ENCODE data around the gene MOCS1.

The MOCS1 gene

DNA sequence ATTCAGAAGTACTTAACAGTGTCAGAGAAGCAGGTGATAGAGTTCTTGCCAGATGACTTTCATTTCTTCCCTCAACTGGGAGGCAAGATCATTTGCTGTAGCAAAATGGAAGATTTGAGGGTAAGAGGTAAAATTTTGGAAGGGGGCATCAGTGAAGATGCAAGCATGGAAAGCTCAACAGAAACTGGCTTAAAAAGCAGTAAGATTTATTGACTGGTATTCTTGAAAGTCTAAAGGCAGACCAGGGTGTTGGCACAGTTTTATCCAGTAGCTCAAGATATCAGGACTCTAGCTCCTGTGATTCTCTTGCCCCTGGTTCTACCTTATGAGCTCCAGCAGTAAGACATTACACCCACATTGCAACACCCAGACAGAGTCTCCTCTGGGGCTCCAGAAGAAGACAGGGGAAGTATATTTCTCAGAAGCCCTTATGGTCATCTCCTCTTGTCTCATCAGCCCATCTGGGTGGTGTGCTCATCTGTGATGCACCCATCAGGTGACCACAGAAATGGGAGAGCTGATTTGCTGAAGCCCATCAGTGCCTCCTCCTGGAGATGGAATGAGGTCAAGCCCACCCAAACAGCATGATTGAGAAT, 16.0 kb upstream of the MOCS1 start:
- in situ Hi-C loops (cut with MboI; ENCODE audit: low sequenced_read_pairs) = no loop called here

DNA sequence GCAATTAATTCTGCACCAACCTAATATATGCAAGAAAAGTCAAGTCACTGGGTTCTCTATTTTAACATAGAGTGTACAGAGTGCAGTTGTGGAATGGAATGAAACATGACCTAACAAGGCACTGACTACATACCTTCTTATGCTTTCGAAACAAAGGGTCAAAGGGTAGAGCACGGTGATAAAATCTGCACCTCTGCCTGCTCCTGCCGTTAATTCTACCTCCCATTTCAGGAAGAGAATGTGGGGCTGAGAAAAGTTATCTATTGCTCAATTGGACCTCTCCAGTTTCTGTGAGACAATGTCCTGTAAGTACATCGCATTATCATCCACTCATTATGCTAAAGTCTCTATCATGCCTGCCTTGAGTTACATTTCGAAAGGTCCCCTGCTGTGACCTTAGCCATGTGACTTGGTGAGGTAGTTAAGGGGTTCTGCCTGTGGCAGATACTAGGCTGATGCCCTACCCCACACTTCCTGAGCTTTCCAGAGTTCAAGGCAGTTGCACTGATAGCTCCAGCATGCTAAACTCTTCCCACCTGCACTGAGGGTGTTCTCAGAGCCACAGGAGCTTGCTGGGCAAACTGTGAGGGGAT, 14.0 kb upstream of the MOCS1 start:
- in situ Hi-C loops (cut with MboI; ENCODE audit: low sequenced_read_pairs) = no loop called here

DNA sequence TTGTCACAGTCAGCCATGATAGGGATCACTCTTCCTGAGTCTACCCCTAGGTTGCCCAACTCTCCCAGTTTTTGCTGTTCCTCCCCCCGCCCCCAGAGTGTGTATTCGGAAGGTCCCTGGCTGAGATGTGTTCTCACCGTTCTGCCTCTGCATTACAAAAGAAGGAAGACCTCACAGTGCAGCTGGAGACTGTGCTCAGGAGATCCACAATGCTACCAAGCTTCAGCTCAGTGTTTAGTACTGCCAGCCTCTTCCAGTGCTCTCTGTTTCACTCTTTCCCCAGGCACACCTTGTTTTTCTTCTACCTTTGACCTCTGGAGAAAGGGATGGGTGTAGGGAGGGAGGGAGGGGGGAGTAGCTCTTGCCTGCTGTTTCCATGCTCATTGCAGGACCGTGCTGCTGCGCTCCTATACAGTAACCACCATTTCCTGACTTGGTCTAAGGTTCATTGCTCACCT, 13.4 kb upstream of the MOCS1 start:
- in situ Hi-C loops (cut with MboI; ENCODE audit: low sequenced_read_pairs) = no loop called here

DNA sequence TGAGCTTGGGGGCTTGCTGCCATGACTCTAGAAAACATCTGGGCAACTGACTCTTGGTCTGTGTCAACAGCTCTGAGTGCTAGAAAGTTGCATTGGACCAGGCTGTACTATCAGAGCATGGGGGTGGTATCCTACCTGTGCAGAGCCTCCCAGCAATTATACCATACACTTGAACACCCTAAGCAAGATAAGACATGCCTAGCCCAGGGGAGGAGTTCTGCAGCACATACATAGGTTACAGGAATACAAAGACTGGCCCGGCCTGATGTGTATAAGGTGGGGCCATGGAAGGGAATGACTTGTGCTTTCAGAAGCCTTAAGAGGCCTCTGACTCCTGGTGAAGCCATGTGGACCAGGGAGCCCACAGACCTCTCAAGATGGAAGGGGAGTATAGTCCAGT, 11.4 kb upstream of the MOCS1 start:
- in situ Hi-C loops (cut with MboI; ENCODE audit: low sequenced_read_pairs) = no loop called here

DNA sequence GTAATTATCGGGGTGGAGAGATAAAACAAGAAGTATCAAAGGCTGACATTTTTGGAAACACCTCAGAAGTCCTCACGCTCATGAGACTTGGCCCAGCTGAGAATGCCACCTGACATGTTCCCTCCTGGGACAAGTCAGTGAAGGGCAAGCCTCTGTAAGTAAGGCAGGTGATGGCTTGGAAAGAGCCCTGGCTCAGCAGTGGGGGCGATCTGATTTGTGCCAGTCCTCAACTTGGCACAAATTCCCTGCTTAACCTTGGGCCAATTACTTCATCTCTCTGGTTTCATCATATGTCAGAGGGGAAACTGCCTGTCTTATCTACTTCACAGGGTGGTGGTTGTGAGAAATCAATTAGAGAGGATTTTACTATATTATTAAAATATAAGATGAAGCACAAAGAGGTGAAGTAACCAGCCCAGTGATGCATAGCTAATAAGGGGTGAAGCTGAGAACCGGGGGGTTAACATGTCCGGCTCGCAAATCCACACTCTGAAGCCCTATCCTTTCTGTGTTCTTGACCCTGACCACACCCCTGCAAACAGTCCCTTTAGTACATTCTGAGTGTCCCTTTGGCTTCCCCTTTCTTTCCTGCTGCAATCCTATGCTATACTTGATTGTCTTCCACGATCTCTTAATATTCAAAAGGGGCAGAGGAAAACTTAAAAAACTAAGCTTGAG, 8.8 kb upstream of the MOCS1 start:
- in situ Hi-C loops (cut with MboI; ENCODE audit: low sequenced_read_pairs) = no loop called here

DNA sequence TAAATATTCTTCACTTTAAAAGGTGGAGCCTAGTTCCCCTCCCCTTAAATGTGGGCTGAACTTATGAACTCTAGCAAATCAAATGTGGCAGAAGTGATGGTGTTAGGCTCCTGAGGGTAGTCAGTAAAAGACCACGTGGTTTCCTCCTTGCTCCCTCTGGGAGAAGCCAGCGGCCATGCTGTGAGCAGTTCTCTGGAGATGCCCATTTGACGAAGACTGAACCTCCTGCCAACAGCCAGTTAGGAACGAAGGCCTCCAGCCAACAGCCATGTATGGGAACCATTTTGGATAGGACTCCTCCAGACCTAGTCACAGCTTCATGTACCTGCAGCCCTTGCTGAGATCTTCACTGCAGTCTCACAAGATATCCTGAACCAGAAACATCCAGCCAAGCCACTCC, 7.6 kb upstream of the MOCS1 start:
- in situ Hi-C loops (cut with MboI; ENCODE audit: low sequenced_read_pairs) = no loop called here

DNA sequence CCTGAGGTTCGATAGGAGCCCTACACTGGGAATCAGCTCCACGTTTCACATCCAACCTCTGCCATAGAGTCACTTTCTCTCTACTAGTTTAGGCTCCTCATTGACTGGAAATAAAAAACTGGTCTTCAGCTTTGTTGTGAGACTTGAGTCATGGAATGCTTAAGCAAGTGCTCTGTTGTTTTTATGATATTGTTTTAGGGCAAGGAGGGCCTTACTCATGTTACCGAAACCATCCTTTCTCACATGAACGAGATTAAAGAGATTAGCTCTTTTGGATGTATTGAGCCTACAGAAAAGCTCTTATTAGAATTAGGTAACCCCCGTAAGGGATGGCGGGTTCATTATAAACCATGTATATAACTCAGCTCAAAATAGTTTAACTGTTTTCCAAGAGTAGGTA, 6.9 kb upstream of the MOCS1 start:
- in situ Hi-C loops (cut with MboI; ENCODE audit: low sequenced_read_pairs) = no loop called here

DNA sequence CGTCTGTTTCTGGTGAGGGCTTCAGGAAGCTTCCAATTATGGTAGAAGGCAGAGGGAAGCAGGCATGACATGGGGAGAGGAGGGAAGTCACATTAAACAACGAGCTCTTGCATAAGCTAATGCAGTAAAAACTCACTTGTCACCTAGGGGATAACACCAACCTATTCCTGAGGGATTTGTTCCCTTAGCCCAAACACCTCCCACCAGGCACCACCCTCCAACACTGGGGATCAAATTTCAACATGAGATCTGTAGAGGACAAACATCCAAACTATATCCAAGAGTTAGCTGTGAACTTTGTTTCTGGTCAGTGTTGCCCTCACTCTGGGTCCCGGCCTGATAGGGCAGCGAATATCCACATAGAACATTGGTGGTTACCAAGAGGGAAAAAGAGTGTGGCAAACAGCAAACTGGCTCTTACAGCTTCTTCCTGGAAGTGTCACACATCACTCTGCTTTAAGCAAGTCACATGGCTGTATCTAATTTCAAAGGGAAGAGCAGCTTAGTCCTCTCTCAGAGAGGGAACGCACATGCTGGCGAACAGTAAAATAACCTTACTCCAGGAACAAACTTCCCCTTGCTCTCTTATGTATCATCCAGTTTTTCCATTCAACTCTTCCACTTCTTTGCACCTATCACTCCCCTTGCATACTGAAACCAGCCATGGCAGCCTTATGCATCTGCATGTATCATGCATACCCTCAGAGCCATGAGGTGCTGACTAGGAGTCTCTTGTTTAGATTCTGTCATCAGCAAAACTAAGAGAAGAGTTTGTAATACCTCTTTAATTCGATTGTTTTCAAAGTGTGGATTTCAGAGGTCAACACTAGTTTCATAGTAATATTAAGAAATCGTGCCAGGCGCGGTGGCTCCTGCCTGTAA, 4.8 kb upstream of the MOCS1 start:
- in situ Hi-C loops (cut with MboI; ENCODE audit: low sequenced_read_pairs) = no loop called here

DNA sequence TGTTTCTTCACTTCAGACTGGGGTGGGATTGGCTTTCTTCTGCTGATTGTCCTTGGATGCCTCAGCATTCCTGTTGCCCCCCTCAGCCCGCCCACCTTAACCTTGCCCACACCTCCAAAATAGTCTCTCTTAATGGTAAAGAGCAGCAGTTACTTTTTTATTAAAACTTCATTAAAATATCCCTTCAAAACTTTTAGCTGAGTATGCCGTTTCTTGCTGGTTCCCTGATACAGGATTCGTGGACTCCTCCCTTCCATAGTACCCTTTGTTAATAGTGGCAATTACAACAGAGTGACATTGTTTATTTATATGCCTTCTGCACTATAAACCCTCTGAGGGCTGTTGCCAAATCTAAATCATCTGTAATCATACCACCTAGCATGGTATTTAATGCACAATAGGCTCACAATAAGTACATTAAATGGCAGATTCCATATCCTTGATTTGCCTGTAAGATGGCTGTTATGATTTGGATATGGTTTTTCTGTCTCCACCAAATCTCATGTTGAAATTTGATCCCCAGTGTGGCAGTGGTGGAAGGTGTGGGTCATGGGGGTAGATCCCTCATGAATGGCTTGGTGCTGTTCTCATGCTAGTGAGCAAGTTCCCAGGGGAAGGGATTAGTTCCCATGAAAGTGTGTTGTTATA, 3.5 kb upstream of the MOCS1 start:
- in situ Hi-C loops (cut with MboI; ENCODE audit: low sequenced_read_pairs) = no loop called here

DNA sequence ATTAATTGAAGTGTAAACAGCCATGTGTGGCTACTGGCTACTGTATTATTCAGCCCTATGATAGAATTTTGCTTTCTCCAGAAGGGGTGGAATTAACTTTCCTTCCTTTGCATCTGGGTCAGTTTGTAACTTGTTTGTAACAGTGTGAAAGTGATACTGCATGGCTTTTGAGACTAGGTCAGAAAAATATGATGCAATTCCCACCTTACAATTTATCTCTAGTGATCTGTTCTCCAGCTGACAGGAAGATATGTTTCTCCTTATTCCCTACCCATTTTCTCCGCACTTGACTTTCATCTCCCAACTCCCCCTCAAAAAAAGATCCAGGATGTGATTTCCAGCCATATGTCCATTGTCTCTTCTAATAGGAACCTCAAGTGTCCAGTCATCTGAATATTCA, 2.6 kb upstream of the MOCS1 start:
- in situ Hi-C loops (cut with MboI; ENCODE audit: low sequenced_read_pairs) = no loop called here

DNA sequence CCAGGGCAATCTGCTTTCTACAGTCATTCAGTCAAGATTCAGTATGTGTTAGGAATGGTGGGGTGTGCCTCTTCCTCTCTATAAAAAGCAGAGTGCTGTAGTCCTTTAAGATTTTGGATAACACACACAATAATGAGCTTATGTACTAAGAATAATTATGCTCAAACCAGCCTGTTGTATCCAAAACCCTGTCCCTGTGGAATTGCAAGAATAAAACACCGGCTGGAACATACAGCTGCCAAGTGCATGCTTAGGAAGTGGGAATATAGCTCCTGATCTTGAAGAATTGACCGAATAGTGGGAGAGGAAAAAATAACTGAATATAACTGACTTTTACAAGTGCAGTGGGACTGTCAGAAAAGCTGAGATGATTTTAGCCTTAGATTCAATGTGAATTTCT, 979 bp upstream of the MOCS1 start:
- in situ Hi-C loops (cut with MboI; ENCODE audit: low sequenced_read_pairs) = no loop called here

DNA sequence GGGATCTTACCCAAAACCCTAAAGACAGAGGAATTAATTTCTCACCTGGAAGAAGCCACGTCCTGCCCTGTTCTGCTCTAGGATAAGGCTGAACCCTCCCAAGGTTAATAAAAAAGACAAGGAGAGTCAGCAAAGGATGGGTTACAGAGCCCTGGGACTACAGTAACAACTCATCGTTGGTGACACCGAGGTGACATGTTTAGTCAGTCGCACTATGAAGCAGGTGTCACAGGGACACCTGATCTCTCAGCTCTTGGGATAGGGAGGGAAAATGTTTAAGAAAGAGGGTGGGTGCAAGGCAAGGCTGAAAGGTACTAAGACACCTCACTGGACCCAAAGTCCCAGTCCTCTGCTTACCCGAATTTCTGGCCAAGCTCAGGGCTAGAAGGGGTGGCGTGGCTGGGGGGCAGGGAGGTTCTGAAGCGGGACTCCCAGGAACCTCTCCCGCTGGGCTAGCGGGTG, 562 bp downstream of the MOCS1 start:
- in situ Hi-C loops (cut with MboI; ENCODE audit: low sequenced_read_pairs) = no loop called here

DNA sequence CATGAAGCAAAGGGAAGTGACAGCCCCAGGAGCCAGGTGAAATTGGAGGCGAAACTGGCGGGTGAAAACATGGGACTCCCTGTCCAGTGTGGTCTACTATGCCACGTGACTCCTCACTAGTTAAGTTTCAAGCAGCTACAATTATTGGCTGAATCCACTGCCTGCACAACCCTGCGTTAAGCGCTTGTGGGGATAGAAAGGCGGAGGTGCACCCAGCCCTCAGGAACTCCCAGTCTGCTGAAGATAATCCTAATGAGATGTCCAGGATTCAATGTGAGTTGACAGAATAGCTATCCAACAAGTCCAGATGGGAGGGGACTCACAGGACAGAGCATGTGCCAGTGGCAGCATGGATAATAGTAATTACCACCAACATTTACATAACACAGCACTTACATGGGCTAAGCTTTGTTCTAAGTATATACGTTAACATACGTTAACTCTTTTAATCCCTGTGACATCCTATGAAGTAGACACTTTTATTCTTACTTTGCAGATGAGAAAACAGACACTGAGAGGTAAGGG, 1.8 kb downstream of the MOCS1 start:
- in situ Hi-C loops (cut with MboI; ENCODE audit: low sequenced_read_pairs) = no loop called here

DNA sequence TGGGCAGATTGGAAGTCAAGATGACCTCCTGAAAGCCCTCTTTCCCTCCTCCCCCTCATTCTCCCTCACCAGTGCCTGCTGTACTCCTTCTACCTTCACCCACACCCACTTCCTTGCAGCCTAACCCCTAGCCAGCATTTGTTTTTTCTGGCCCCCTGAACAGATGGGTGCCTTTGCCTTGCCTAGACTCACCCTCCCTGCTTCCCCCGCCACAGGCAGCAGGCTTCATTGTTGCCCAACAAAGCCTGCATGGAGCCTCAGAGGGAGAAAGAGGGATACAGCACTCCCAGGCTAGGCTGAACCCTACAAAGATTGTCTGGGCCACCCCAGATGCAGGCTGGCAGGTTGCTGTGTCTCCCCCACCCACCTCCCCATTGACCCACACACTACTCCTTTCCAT, 2.7 kb downstream of the MOCS1 start:
- in situ Hi-C loops (cut with MboI; ENCODE audit: low sequenced_read_pairs) = no loop called here

DNA sequence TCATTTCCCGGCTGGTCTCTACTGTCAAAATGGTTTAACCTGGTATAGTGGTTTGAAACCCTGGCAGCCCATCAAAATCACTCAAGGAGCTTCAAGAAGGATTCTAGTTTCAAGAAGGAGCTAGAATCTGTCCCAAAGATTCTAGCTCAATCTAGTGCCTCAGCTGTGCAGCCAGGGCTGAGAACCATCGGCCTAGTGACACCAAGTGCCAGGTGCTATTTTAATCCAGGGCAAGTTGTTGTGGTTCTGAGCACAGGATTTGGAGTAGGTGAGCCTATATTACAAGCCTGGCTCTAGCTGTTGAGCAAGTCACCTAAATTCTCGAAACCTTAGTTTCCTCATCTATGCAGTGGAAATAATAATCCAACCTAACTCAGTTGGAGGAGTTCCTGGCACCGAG, 3.7 kb downstream of the MOCS1 start:
- in situ Hi-C loops (cut with MboI; ENCODE audit: low sequenced_read_pairs) = no loop called here

DNA sequence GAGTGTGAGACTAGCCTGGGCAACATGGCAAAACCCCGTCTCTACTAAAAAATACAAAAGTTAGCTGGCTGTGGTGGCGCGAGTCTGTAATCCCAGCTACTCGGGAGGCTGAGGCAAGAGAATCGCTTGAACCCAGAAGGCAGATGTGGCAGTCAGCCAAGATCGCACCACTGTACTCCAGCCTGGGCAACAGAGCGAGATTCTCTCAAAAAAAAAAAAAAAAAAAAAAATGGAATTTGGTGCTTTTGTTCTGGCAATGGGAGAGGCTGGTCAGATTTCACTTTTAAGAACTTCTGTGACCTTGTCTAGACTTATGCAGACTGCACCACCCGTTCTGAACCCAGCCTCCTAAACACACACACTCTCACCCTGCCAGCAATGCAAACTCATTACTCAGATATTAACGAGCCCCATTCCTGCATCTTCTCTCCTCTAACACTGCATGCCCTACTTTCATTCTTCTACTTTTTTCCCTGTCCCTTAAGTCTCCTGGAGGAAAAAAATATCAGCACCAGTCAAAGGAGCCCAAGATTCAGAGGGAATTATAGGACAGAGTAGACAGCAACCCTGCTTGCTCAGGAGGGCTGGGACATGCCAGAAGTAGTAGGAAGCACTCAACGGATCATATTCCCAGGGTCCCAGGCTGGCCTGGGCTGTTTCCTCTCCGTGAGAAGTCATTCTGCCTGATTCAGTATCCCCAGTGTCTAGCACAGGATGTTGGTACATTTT, 4.4 kb downstream of the MOCS1 start:
- in situ Hi-C loops (cut with MboI; ENCODE audit: low sequenced_read_pairs) = no loop called here

DNA sequence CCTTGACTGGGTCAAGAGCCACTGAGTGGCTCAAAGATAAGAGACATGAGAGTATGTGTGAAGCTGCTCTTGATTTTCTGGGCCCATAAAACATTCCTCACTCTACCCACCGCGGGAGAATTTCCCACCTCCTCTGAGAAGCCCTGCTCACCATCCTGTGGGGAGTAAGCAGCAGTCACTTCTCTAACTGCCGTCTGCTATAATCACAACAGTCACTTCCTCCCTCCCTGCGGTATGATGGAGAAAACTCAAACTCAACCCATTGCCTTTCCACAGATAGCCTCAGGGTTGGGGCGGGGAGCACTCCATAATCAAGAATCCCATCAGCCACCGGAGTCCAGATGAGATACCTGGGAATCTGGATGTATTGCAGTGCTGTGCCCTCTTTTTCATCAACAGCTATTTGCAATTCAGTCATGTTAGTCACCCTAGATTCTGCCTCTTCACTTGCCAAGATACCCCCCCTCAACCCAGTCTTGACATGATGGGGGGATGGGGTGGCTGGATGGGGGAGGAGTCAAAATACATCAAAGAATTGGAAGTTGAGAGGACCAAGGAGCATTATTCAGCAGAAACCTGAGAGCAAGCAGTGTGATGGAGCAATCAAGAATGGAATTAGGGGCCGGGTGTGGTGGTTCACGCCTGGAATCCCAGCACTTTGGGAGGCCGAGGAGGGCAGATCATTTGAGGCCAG, 5.1 kb downstream of the MOCS1 start:
- in situ Hi-C loops (cut with MboI; ENCODE audit: low sequenced_read_pairs) = no loop called here

DNA sequence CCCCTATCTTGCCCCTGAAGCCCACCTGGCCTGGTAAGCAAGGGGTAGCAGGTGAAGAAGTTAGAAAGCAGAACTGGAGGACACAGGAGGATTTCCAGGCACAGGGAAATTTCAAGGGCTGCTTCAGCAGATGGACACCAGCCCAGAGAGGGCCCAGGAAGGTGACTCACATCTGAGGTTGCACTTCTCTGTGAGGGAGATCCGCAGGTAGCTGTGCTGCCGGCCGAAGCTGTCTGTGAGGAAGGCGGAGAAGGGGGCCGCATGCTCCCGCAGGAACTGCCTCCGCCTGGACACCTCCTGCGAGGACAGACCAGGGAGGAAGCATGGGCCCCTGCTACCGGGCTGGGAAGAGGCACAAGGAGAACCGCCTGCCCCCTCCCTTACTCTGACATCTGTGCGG, 7.1 kb downstream of the MOCS1 start:
- in situ Hi-C loops (cut with MboI; ENCODE audit: low sequenced_read_pairs) = no loop called here

DNA sequence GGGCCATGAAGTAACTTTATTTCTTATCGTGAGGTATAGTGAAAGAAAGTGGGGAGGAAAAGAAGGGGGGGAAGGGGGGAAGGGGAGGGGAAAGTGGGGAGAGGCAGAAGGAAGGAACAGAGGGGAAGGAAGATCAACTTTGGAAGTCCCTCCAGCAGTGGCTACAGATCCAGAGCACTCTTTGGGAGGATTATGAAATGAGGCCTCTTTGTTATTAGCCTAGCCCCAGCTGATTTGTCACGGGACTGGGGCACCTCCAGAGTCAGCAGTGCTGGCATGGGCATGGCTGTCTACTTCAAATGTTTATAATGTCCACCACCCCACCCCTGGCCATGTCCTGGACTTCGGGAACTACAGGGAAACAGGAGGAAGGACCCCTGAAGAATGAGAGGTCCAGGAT, 7.6 kb downstream of the MOCS1 start:
- in situ Hi-C loops (cut with MboI; ENCODE audit: low sequenced_read_pairs) = no loop called here

DNA sequence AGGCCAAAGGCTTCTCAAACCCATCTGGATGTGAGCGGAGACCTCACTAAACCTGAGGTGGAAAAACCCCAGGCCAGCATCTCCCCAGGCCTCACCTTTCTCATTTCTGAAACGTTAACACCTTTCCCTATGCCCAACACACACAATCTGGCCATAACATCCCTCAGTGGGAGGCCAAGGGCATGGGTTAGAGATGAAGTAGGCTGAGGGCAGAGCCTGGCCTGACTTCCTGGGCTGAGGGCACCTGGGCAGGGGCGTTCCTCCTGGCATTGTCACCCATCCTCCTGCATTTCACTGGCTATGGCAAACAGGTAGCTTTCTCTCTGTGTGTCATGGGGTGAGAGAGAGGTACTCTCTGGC, 8.4 kb downstream of the MOCS1 start:
- in situ Hi-C loops (cut with MboI; ENCODE audit: low sequenced_read_pairs) = no loop called here
